H1 (cell line): ENCODE measurements around the gene SLC17A3. TPM values are rescaled to one million over a fixed set of nuclear protein-coding genes. Genes with fewer than 3 reads are reported as not detected.
A peak's percentile ranks its signal among the peaks of the same experiment; 100 is the strongest.

Source experiments
- CTCF ChIA-PET: fragments of 300-600 bp; sonication (Branson Sonifier 250); formaldehyde crosslinking; loops from one replicate; lab custom pipeline; 2021; ENCODE audit not compliant: partially characterized antibody; lab: Charles Lee
- POLR2A ChIA-PET: fragments of 300-600 bp; sonication (Branson Sonifier 250); formaldehyde crosslinking; loops from one replicate; lab custom pipeline; 2021; ENCODE audit warnings: inconsistent platforms; ENCODE audit not compliant: partially characterized antibody; lab: Charles Lee
- DNase-seq, 2 experiments: peaks; one replicate each; pipeline versions ENCODE4 v3.0.0 to v3.0.0-alpha.2; 2010 to 2022; ENCODE audit warnings: low spot score in 2 of 2, low read depth in 1 of 2, mixed read lengths in 1 of 2
- FAIRE-seq: peaks from 2 replicates; lab custom pipeline; 2011; peaks lifted over from hg19 to GRCh38; lab: Jason Lieb, UNC
- H2AFZ ChIP-seq: 2 replicates; pipeline ENCODE4 v1.8.1; 2012; ENCODE audit warnings: low read length, inconsistent platforms
- H2AK5ac ChIP-seq: 2 replicates; pipeline ENCODE4 v1.6.1; 2013; ENCODE audit warnings: low read depth, low read length
- H2BK120ac ChIP-seq: replicated peaks from 2 replicates; pipeline ENCODE3; 2013; ENCODE audit warnings: low read depth, low read length, inconsistent platforms
- H2BK12ac ChIP-seq: 2 replicates; pipeline ENCODE4 v1.6.1; 2013; ENCODE audit warnings: low read depth, low read length
- H2BK15ac ChIP-seq: 2 replicates; pipeline ENCODE4 v1.6.1; 2013; ENCODE audit warnings: low read length
- H2BK20ac ChIP-seq: 2 replicates; pipeline ENCODE4 v1.6.1; 2013; ENCODE audit warnings: low read length
- H2BK5ac ChIP-seq: 2 replicates; pipeline ENCODE4 v1.6.1; 2013; ENCODE audit warnings: low read depth, low read length
- H3K14ac ChIP-seq: 2 replicates; pipeline ENCODE4 v1.6.1; 2013; ENCODE audit warnings: inconsistent platforms; ENCODE audit not compliant: insufficient read length
- H3K18ac ChIP-seq: 2 replicates; pipeline ENCODE4 v1.6.1; 2013; ENCODE audit warnings: low read length; ENCODE audit errors: extremely low read depth
- H3K23ac ChIP-seq: 2 replicates; pipeline ENCODE4 v1.6.1; 2013; ENCODE audit warnings: inconsistent platforms; ENCODE audit not compliant: insufficient read length
- H3K23me2 ChIP-seq: 2 replicates; pipeline ENCODE4 v1.6.1; 2013; ENCODE audit warnings: low read depth, low read length
- H3K27ac ChIP-seq: 2 replicates; pipeline ENCODE4 v1.6.1; 2011; ENCODE audit warnings: low read depth, low read length, inconsistent platforms
- H3K27me3 ChIP-seq, 4 experiments: replicated peaks in 1 of 4; 1 replicate in 1 of 4; 2 replicates in 3 of 4; pipeline versions ENCODE4 v1.6.1 to v1.8.1; 2011 to 2013; ENCODE audit warnings: low read length in 3 of 4, mild to moderate bottlenecking in 3 of 4, inconsistent platforms in 2 of 4, mixed read lengths in 2 of 4, moderate library complexity in 1 of 4; ENCODE audit not compliant: control insufficient read depth in 3 of 4, insufficient read depth in 3 of 4; ENCODE audit errors: extremely low read depth in 1 of 4
- H3K36me3 ChIP-seq, 4 experiments: 2 replicates each; pipeline versions ENCODE4 v1.6.1 to v1.8.1; 2011 to 2013; ENCODE audit warnings: mild to moderate bottlenecking in 4 of 4, low read length in 3 of 4, moderate library complexity in 2 of 4, control low read depth in 1 of 4, inconsistent platforms in 1 of 4; ENCODE audit not compliant: insufficient read depth in 4 of 4, control insufficient read depth in 2 of 4
- H3K4ac ChIP-seq: replicated peaks from 2 replicates; pipeline ENCODE3; 2013; ENCODE audit warnings: low read length, low read depth, mixed read lengths, inconsistent platforms; ENCODE audit not compliant: insufficient read length
- H3K4me1 ChIP-seq, 4 experiments: replicated peaks in 1 of 4; 1 replicate in 1 of 4; 2 replicates in 3 of 4; pipeline versions ENCODE4 v1.6.1 to v1.8.1; 2011 to 2013; ENCODE audit warnings: low read length in 3 of 4, inconsistent platforms in 2 of 4, mixed read lengths in 1 of 4; ENCODE audit not compliant: insufficient read depth in 4 of 4, control insufficient read depth in 3 of 4
- H3K4me2 ChIP-seq, 2 experiments: 2 replicates each; pipeline versions ENCODE4 v1.6.1 to v1.8.1; 2011 to 2013; ENCODE audit warnings: low read depth in 2 of 2, low read length in 2 of 2, control low read depth in 1 of 2, inconsistent platforms in 1 of 2, mild to moderate bottlenecking in 1 of 2; ENCODE audit not compliant: insufficient read depth in 1 of 2
- H3K4me3 ChIP-seq, 4 experiments: fragments of 200-600, 300-600 bp in 1 of 4; sonication (generic), shearing (Covaris generic), sonication (Bioruptor Twin) in 1 of 4; 2 replicates each; pipeline versions ENCODE4 v1.5.1 to v1.8.1; 2011 to 2016; ENCODE audit warnings: low read length in 4 of 4, low read depth in 3 of 4, control low read depth in 2 of 4, inconsistent platforms in 2 of 4, mild to moderate bottlenecking in 2 of 4, mixed read lengths in 1 of 4, moderate library complexity in 1 of 4; ENCODE audit not compliant: insufficient read depth in 2 of 4; ENCODE audit errors: extremely low read depth in 1 of 4
- H3K56ac ChIP-seq: replicated peaks from 2 replicates; pipeline ENCODE3; 2013; ENCODE audit warnings: low read depth, mild to moderate bottlenecking, mixed read lengths, low read length, inconsistent platforms; ENCODE audit not compliant: insufficient read length
- H3K79me1 ChIP-seq: 2 replicates; pipeline ENCODE4 v1.6.1; 2013; ENCODE audit warnings: low read depth, low read length, control low read depth
- H3K79me2 ChIP-seq, 2 experiments: 2 replicates each; pipeline versions ENCODE4 v1.6.1 to v1.8.1; 2012 to 2013; ENCODE audit warnings: low read length in 2 of 2, mild to moderate bottlenecking in 2 of 2, inconsistent platforms in 1 of 2; ENCODE audit not compliant: insufficient read depth in 2 of 2, control insufficient read depth in 1 of 2
- H3K9ac ChIP-seq, 4 experiments: replicated peaks in 1 of 4; 1 replicate in 1 of 4; 2 replicates in 3 of 4; pipeline versions ENCODE4 v1.6.1 to v1.8.1; 2011 to 2013; ENCODE audit warnings: low read depth in 3 of 4, low read length in 3 of 4, control low read depth in 2 of 4, mild to moderate bottlenecking in 2 of 4, moderate library complexity in 2 of 4, inconsistent platforms in 1 of 4; ENCODE audit errors: extremely low read depth in 1 of 4
- H3K9me3 ChIP-seq, 2 experiments: 2 replicates each; pipeline versions ENCODE4 v1.6.1 to v1.8.1; 2012 to 2013; ENCODE audit warnings: mild to moderate bottlenecking in 2 of 2, moderate library complexity in 2 of 2, control low read depth in 1 of 2, inconsistent platforms in 1 of 2, low read depth in 1 of 2, low read length in 1 of 2, mixed read lengths in 1 of 2; ENCODE audit not compliant: insufficient read depth in 2 of 2
- H4K20me1 ChIP-seq, 2 experiments: replicated peaks in 1 of 2; 2 replicates each; pipeline versions ENCODE3 to v1.8.1; 2011 to 2013; ENCODE audit warnings: inconsistent platforms in 2 of 2, low read length in 2 of 2, mild to moderate bottlenecking in 1 of 2; ENCODE audit not compliant: insufficient read depth in 2 of 2, control insufficient read depth in 1 of 2
- H4K5ac ChIP-seq: 2 replicates; pipeline ENCODE4 v1.6.1; 2013; ENCODE audit warnings: low read length, low read depth, mixed read lengths, inconsistent platforms; ENCODE audit not compliant: insufficient read length
- H4K8ac ChIP-seq: 2 replicates; pipeline ENCODE4 v1.8.0; 2013; ENCODE audit warnings: mild to moderate bottlenecking, moderate library complexity, low read length, inconsistent platforms; ENCODE audit not compliant: insufficient read depth; ENCODE audit errors: extremely low read depth
- H4K91ac ChIP-seq: replicated peaks from 2 replicates; pipeline ENCODE3; 2013; ENCODE audit warnings: low read length, mixed read lengths, inconsistent platforms; ENCODE audit not compliant: insufficient read length
- KDM5A ChIP-seq: fragments of 200-600 bp; IDR thresholded peaks from 2 replicates; pipeline ENCODE4 v1.7.1; 2012; ENCODE audit warnings: mild to moderate bottlenecking, low read length, inconsistent platforms, mixed read lengths
- MAFK ChIP-seq: IDR thresholded peaks from 2 replicates; pipeline ENCODE4 v1.6.1; 2012; ENCODE audit warnings: low read depth, mild to moderate bottlenecking, improper control_type of control experiment, low read length
- RAD21 ChIP-seq, 2 experiments: IDR thresholded peaks in 1 of 2; conservative IDR thresholded peaks in 1 of 2; 2 replicates each; pipeline ENCODE4 v1.6.1; 2011; ENCODE audit warnings: low read depth in 2 of 2, low read length in 2 of 2, improper control_type of control experiment in 1 of 2, inconsistent platforms in 1 of 2, mild to moderate bottlenecking in 1 of 2, moderate library complexity in 1 of 2
- TCF12 ChIP-seq: IDR thresholded peaks from 2 replicates; pipeline ENCODE4 v1.6.1; 2011; ENCODE audit warnings: low read depth, mild to moderate bottlenecking, low read length
- WGBS, 2 experiments: shearing (Covaris generic) in 1 of 2; methylation state at CpG; one replicate each; pipeline versions ENCODE4 v1.1.6 to v1.1.7; 2013 to 2015; ENCODE audit warnings: low lambda C conversion rate in 2 of 2, mixed read lengths in 2 of 2, inconsistent platforms in 1 of 2, low coverage in 1 of 2, missing lambda C conversion rate in 1 of 2; ENCODE audit not compliant: insufficient replicate concordance in 2 of 2, insufficient coverage in 1 of 2, insufficient read length in 1 of 2; ENCODE audit errors: extremely low coverage in 1 of 2, missing lambda C conversion rate in 1 of 2; 5-methylcytosine and 5-hydroxymethylcytosine counted together
- polyA plus RNA-seq, 7 experiments: library from polyadenylated mRNA; depleted of rRNA in 3 of 7; stranded (reverse) in 5 of 7; unstranded in 2 of 7; fragments of >200 nt in 5 of 7; fragments of 200-250 nt in 2 of 7; gene quantifications; 1 replicate in 5 of 7; 2 replicates in 1 of 7; 4 replicates in 1 of 7; pipeline versions ENCODE4 v1.2.1 to v1.2.3, GENCODE V29; 2011 to 2013; ENCODE audit warnings: missing spikeins in 2 of 7, mixed read lengths in 2 of 7
- total RNA-seq: library from RNA; stranded (reverse); fragmentation: NEBNext Ultra II Directional; extraction: Animal tissue kit (Norgen Biotek cat#: 25700); gene quantifications from 2 replicates; pipeline ENCODE4 v1.2.1, GENCODE V29; 2021
- TF ChIP-seq, protein P1 (sequence below): IDR thresholded peaks from 2 replicates; pipeline ENCODE4 v1.6.1; 2011; ENCODE audit warnings: low read length, improper control_type of control experiment

Gene SLC17A3
- total and polyA plus RNA-seq, 2 of the 8 experiments (the other 6 are each of a cell fraction or from before 2014, with no cell fraction given): not detected

DNA sequence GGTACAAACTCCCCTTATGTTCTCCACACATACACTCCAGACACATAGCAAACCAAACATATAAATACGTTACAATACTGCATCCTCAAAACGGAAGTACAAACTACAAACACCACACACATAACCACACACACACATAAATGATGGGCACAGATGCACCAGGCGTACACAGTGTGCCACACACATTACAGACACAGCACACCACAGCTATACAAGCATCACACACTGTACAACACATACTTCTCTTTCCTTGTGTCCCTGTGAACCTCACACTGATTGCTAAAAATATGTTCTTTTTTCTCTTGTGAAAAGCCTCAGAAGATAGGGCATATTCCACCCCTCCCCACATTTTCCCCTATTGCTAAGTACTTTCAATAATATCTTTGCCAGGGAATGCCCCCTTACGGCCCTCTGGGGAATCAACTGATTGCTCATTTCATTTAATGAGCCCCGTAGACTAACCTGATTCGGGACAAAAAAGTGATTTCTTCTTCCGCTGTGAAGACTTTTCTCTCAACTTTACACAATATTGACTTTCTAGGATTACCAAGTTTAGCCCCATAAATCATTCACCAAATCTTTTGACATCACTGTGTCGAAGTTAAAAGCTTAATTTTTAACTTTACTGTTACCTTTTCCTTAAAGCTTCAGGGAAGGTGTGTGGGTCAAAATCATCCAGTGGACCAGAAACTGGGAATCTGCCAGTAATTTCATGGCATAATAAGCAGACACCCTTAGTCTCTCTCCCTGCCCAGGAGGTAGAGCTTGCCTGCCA lies 42.3 kb downstream of the SLC17A3 start, which contains the start of gene SLC17A1:
Gene SLC17A1, minus strand, starts transcription at position 521 of the 775 bp plus-strand sequence. CDS start 1,495 bp downstream, outside the sequence.
- no peaks in the 10 kb centered on the region for H3K4me1 ChIP-seq
- H4K20me1 ChIP-seq: no peaks in the 10 kb centered on the region
- H3K27ac ChIP-seq: no peak within 1 kb of the TSS
- no peak within 1 kb of the TSS for H2BK15ac ChIP-seq
- no peak within 1 kb of the TSS for H3K14ac ChIP-seq
- no peak within 1 kb of the TSS for H2AK5ac ChIP-seq
- H3K79me1 ChIP-seq: no peaks in the 10 kb centered on the region
- H3K4ac ChIP-seq: no peak within 1 kb of the TSS
- no peaks in the 10 kb centered on the region for H3K23me2 ChIP-seq
- no peak within 1 kb of the TSS for H3K4me3 ChIP-seq
- 91% methylated on average over 8 of the region's 8 CpGs; no CpG with 5 or more reads in 1 of the 2 experiments for WGBS, 2 experiments
- no peaks in the 10 kb centered on the region for H3K9me3 ChIP-seq
- DNase-seq (no peak), FAIRE-seq (no peak)
- no peaks in the 10 kb centered on the region for H3K36me3 ChIP-seq
- H2BK120ac ChIP-seq: no peak within 1 kb of the TSS
- H3K23ac ChIP-seq: no peak within 1 kb of the TSS
- H4K5ac ChIP-seq: no peak within 1 kb of the TSS
- no peaks in the 10 kb centered on the region for H3K27me3 ChIP-seq
- no peak within 1 kb of the TSS for H2BK12ac ChIP-seq
- H3K56ac ChIP-seq: no peak within 1 kb of the TSS
- H2AFZ ChIP-seq: 0 out of 2 replicates have a peak within 1 kb of the TSS, but pooled peaks have one; percentile 12
- no peak within 1 kb of the TSS for H3K18ac ChIP-seq
- no peak within 1 kb of the TSS for H4K8ac ChIP-seq
- H3K9ac ChIP-seq: no peak within 1 kb of the TSS
- H2BK20ac ChIP-seq: no peak within 1 kb of the TSS
- no peak within 1 kb of the TSS for H2BK5ac ChIP-seq
- no peak within 1 kb of the TSS for H4K91ac ChIP-seq
- ChIA-PET POLR2A (no interaction called here), CTCF (interaction anchor here (1.3 to 1.6 kb wide), 2 partner anchors 8 to 44 kb away, joined by 3 to 4 read pairs; no protein-coding TSS in a partner anchor)
- H3K4me2 ChIP-seq: no peak within 1 kb of the TSS
- H3K79me2 ChIP-seq: no peaks in the 10 kb centered on the region
- TF ChIP-seq RAD21 (IDR thresholded peaks at IDR 0.05 in 1 of 2, conservative IDR thresholded peaks at IDR 0.05 in 1 of 2; ENCODE audit: low read depth in 2 of 2, low read length in 2 of 2) (no peak), KDM5A (no peak), MAFK (no peak), TCF12 (no peak)
- TF ChIP-seq, protein P1, sequence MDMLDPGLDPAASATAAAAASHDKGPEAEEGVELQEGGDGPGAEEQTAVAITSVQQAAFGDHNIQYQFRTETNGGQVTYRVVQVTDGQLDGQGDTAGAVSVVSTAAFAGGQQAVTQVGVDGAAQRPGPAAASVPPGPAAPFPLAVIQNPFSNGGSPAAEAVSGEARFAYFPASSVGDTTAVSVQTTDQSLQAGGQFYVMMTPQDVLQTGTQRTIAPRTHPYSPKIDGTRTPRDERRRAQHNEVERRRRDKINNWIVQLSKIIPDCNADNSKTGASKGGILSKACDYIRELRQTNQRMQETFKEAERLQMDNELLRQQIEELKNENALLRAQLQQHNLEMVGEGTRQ: no peak
